ENCODE results near the gene FMNL2. TPM values are rescaled to one million over a fixed set of nuclear protein-coding genes. Genes with fewer than 3 reads are reported as not detected.

Gene FMNL2
- total RNA-seq, 3 donors from 2014 or later (not counting 1 experiment from before 2014, with no cell fraction given): 0.34 to 3.0 (median 0.78) TPM

- Mint-ChIP-seq H3K36me3 (no peaks in the 10 kb centered on the region), H3K4me3 (no peak overlapping the region), H3K4me1 (no peaks in the 10 kb centered on the region), H3K27ac (no peak overlapping the region), H3K9me3 (no peaks in the 10 kb centered on the region), H3K27me3 (ENCODE audit: low read depth in 2 of 2) (peaks cover 9 to 17% of the 10 kb centered on the region in 2 donors)
- H3K36me3 ChIP-seq (ENCODE audit: control insufficient read depth, insufficient read depth, low read length): no peaks in the 10 kb centered on the region
- no peak for TF ChIP-seq CTCF (IDR thresholded peaks at IDR 0.05)
- H3K27me3 ChIP-seq (ENCODE audit: control insufficient read depth, insufficient read depth, low read length): no peaks in the 10 kb centered on the region
- no peak overlapping the region for H3K27ac ChIP-seq (ENCODE audit: low read length)
- intact Hi-C loops (cut with micrococcal nuclease): no loop called here
- WGBS (ENCODE audit: insufficient coverage): 100% methylated on average over 2 of the region's 2 CpGs
- no peak overlapping the region for H3K4me3 ChIP-seq (ENCODE audit: low read length)
- DNase-seq (no peak), ATAC-seq (no peak)
- no peaks in the 10 kb centered on the region for H3K4me1 ChIP-seq (ENCODE audit: control insufficient read depth, insufficient read depth, low read length)
- no peaks in the 10 kb centered on the region for H3K9me3 ChIP-seq (ENCODE audit: control insufficient read depth, insufficient read depth, low read length)
Measured at GRCh38 chr2:152396763-152397162, 61.8 kb downstream of the FMNL2 start.

GRCh38 chr2:152399003-152399402, 64.0 kb downstream of the FMNL2 start:
- Mint-ChIP-seq H3K36me3 (no peaks in the 10 kb centered on the region), H3K9me3 (no peaks in the 10 kb centered on the region), H3K4me1 (peaks cover 0 to 7% of the 10 kb centered on the region in 2 donors), H3K27me3 (ENCODE audit: low read depth in 2 of 2) (peaks cover 9 to 17% of the 10 kb centered on the region in 2 donors), H3K4me3 (no peak overlapping the region), H3K27ac (no peak overlapping the region)
- Histone ChIP-seq H3K27ac (ENCODE audit: low read length) (no peak overlapping the region), H3K4me1 (ENCODE audit: control insufficient read depth, insufficient read depth, low read length) (no peaks in the 10 kb centered on the region), H3K36me3 (ENCODE audit: control insufficient read depth, insufficient read depth, low read length) (no peaks in the 10 kb centered on the region), H3K9me3 (ENCODE audit: control insufficient read depth, insufficient read depth, low read length) (no peaks in the 10 kb centered on the region), H3K27me3 (ENCODE audit: control insufficient read depth, insufficient read depth, low read length) (no peaks in the 10 kb centered on the region), H3K4me3 (ENCODE audit: low read length) (no peak overlapping the region)
- ATAC-seq (no peak), DNase-seq (no peak)
- intact Hi-C loops (cut with micrococcal nuclease): no loop called here
- TF ChIP-seq CTCF (IDR thresholded peaks at IDR 0.05): no peak
- WGBS (ENCODE audit: insufficient coverage): 77% methylated on average over 4 of the region's 4 CpGs

- H3K27me3 Mint-ChIP-seq (ENCODE audit: low read depth in 2 of 2): peaks cover 9 to 17% of the 10 kb centered on the region in 2 donors
- Histone ChIP-seq H3K4me3 (ENCODE audit: low read length) (no peak overlapping the region), H3K27ac (ENCODE audit: low read length) (no peak overlapping the region), H3K9me3 (ENCODE audit: control insufficient read depth, insufficient read depth, low read length) (no peaks in the 10 kb centered on the region), H3K27me3 (ENCODE audit: control insufficient read depth, insufficient read depth, low read length) (no peaks in the 10 kb centered on the region), H3K4me1 (ENCODE audit: control insufficient read depth, insufficient read depth, low read length) (no peaks in the 10 kb centered on the region), H3K36me3 (ENCODE audit: control insufficient read depth, insufficient read depth, low read length) (no peaks in the 10 kb centered on the region)
- no peaks in the 10 kb centered on the region for H3K9me3 Mint-ChIP-seq
- intact Hi-C loops (cut with micrococcal nuclease): no loop called here
- DNase-seq (no peak), ATAC-seq (no peak)
- H3K36me3 Mint-ChIP-seq: no peaks in the 10 kb centered on the region
- H3K4me3 Mint-ChIP-seq: no peak overlapping the region
- TF ChIP-seq CTCF (IDR thresholded peaks at IDR 0.05): no peak
- H3K27ac Mint-ChIP-seq: no peak overlapping the region
- 55% methylated on average over 2 of the region's 2 CpGs for WGBS (ENCODE audit: insufficient coverage)
- peaks cover 0 to 7% of the 10 kb centered on the region in 2 donors for H3K4me1 Mint-ChIP-seq
Measured at GRCh38 chr2:152400607-152401214, 65.7 kb downstream of the FMNL2 start.

All from natural killer cell (primary cell).